Measurements from ENCODE around the gene DHX35. TPM values are rescaled to one million over a fixed set of nuclear protein-coding genes. Genes with fewer than 3 reads are reported as not detected.

The DHX35 gene
- total RNA-seq, 4 donors from 2014 or later = 15.5 to 75.9 (median 17.7) TPM

GRCh38 chr20:38951611-38952010, 10.5 kb upstream of the DHX35 start:
- no peaks in the 10 kb centered on the region for H3K4me1 ChIP-seq
- no peak overlapping the region for H3K4me3 ChIP-seq
- in situ Hi-C loops (cut with MboI; ENCODE audit: low pct_ligation_motif_present in 1 of 4, low pct_unique_long_range_greater_than_20kb in 1 of 4, low sequenced_read_pairs in 3 of 4) = no loop called here
- no peak overlapping the region for H3K27ac ChIP-seq
- 92 to 97% methylated on average over 2 to 9 of the region's 9 CpGs for WGBS, 2 donors (ENCODE audit: low coverage in 1 of 2)
- no peaks in the 10 kb centered on the region for H3K36me3 ChIP-seq
- intact Hi-C loops (cut with DNase I; ENCODE audit: low total_unique reads) = no loop called here
- no peak for DNase-seq
- no peaks in the 10 kb centered on the region for H3K9me3 ChIP-seq
- H3K27me3 ChIP-seq = no peaks in the 10 kb centered on the region
- TF ChIP-seq POLR2AphosphoS5 (IDR thresholded peaks at IDR 0.05) (no peak), CTCF (IDR thresholded peaks at IDR 0.05) (no peak), EP300 (IDR thresholded peaks at IDR 0.05; ENCODE audit: low read depth) (no peak), POLR2A (IDR thresholded peaks at IDR 0.05) (no peak)

- Histone ChIP-seq H3K9me3 (no peaks in the 10 kb centered on the region), H3K4me3 (no peak overlapping the region), H3K4me1 (no peaks in the 10 kb centered on the region), H3K36me3 (no peaks in the 10 kb centered on the region), H3K27me3 (no peaks in the 10 kb centered on the region), H3K27ac (no peak overlapping the region)
- in situ Hi-C loops (cut with MboI; ENCODE audit: low pct_ligation_motif_present in 1 of 4, low pct_unique_long_range_greater_than_20kb in 1 of 4, low sequenced_read_pairs in 3 of 4) (no loop called here), intact Hi-C loops (cut with DNase I; ENCODE audit: low total_unique reads) (no loop called here)
- TF ChIP-seq POLR2A (IDR thresholded peaks at IDR 0.05) (no peak), EP300 (IDR thresholded peaks at IDR 0.05; ENCODE audit: low read depth) (no peak), CTCF (IDR thresholded peaks at IDR 0.05) (no peak), POLR2AphosphoS5 (IDR thresholded peaks at IDR 0.05) (no peak)
- 93 to 100% methylated on average over 4 to 6 of the region's 6 CpGs for WGBS, 2 donors (ENCODE audit: low coverage in 1 of 2)
- no peak for DNase-seq
Observed at GRCh38 chr20:38952153-38952552, 10.0 kb upstream of the DHX35 start.

GRCh38 chr20:38953630-38954340, 8.4 kb upstream of the DHX35 start:
- intact Hi-C loops (cut with DNase I; ENCODE audit: low total_unique reads) (no loop called here), in situ Hi-C loops (cut with MboI; ENCODE audit: low pct_ligation_motif_present in 1 of 4, low pct_unique_long_range_greater_than_20kb in 1 of 4, low sequenced_read_pairs in 3 of 4) (no loop called here)
- Histone ChIP-seq H3K36me3 (no peaks in the 10 kb centered on the region), H3K27ac (no peak overlapping the region), H3K4me1 (no peaks in the 10 kb centered on the region), H3K9me3 (no peaks in the 10 kb centered on the region), H3K4me3 (no peak overlapping the region), H3K27me3 (no peaks in the 10 kb centered on the region)
- WGBS, 2 donors (ENCODE audit: low coverage in 1 of 2) = 63 to 74% methylated on average over 8 of the region's 8 CpGs
- TF ChIP-seq CTCF (IDR thresholded peaks at IDR 0.05) = no peak
- TF ChIP-seq POLR2AphosphoS5 (IDR thresholded peaks at IDR 0.05) = no peak
- no peak for TF ChIP-seq POLR2A (IDR thresholded peaks at IDR 0.05)
- DNase-seq = no peak

GRCh38 chr20:38957235-38957876, 4.8 kb upstream of the DHX35 start:
- TF ChIP-seq CTCF (IDR thresholded peaks at IDR 0.05) = no peak
- TF ChIP-seq POLR2AphosphoS5 (IDR thresholded peaks at IDR 0.05) = no peak
- TF ChIP-seq POLR2A (IDR thresholded peaks at IDR 0.05) = no peak
- no peak for TF ChIP-seq EP300 (IDR thresholded peaks at IDR 0.05; ENCODE audit: low read depth)
- Histone ChIP-seq H3K36me3 (no peaks in the 10 kb centered on the region), H3K4me3 (no peak overlapping the region), H3K27me3 (no peaks in the 10 kb centered on the region), H3K9me3 (no peaks in the 10 kb centered on the region), H3K4me1 (peaks cover 0 to 7% (median 6%) of the 10 kb centered on the region in 4 donors), H3K27ac (no peak overlapping the region)
- no peak for DNase-seq
- in situ Hi-C loops (cut with MboI; ENCODE audit: low pct_ligation_motif_present in 1 of 4, low pct_unique_long_range_greater_than_20kb in 1 of 4, low sequenced_read_pairs in 3 of 4) = no loop called here
- 95% methylated on average over 5 of the region's 5 CpGs for WGBS, 2 donors (ENCODE audit: low coverage in 1 of 2)
- intact Hi-C loops (cut with DNase I; ENCODE audit: low total_unique reads) = no loop called here
